ENCODE measurements around the gene GRK1. TPM values are rescaled to one million over a fixed set of nuclear protein-coding genes. Genes with fewer than 3 reads are reported as not detected.
"Not testable (repeated sequence)": the region's sequence is repeated elsewhere in the genome, so short reads cannot be mapped to it uniquely, and the experiment has no call there.

GRK1 gene
- under 1 TPM in 1 of 2 experiments, not detected in 1; 0.19 TPM for total RNA-seq

DNA sequence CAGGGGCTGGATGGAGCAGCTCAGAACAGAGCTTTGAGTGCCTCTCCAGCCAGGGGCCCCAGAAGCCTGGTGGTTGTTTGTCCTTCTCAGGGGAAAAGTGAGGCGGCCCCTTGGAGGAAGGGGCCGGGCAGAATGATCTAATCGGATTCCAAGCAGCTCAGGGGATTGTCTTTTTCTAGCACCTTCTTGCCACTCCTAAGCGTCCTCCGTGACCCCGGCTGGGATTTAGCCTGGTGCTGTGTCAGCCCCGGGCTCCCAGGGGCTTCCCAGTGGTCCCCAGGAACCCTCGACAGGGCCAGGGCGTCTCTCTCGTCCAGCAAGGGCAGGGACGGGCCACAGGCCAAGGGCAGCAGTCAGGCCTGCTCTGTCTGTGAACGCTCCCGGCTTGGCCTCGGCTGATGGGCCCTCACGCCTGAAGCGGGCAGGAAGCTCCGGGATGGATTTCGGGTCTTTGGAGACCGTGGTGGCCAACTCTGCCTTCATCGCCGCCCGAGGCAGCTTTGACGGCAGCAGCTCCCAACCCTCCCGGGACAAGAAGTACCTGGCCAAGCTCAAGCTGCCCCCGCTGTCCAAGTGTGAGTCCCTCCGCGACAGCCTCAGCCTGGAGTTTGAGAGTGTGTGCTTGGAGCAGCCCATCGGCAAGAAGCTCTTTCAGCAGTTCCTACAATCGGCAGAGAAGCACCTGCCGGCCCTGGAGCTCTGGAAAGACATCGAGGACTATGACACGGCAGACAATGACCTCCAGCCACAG, at the start of gene GRK1:
Gene GRK1 (plus strand): TSS at position 269 of the 751 bp plus-strand sequence. CDS start 168 bp downstream, at position 437.
- CTCF ChIA-PET: interaction anchor here (0.8 kb wide), 1 partner anchor 57 kb away, joined by 3 read pairs; no protein-coding TSS in a partner anchor

GRCh38 chr13:113617961-113618360, 49.1 kb upstream of the GRK1 start:
- CTCF ChIA-PET: no interaction called here
- POLR2A ChIA-PET: no interaction called here

More for the DNA sequence above, at the start of gene GRK1:
- POLR2A ChIA-PET: no interaction called here

DNA sequence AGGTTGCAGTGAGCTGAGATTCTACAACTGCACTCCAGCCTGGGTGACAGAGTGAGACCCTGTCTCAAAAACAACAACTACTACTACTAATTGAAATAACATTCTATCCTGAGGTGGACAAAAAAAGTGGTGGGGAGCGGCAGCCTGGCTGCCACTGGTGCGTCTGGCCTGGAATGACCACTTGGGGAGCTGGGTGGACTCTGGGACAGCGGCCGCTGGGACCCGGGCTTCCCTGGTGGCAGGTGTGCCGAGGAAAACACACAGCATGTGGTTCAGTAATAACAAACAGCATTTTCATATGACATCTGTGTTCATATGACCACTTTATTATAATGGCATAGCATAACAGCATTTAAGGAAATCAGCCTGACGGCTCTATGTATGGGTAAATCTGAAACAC, 48.6 kb upstream of the GRK1 start:
- POLR2A ChIA-PET: no interaction called here
- CTCF ChIA-PET: no interaction called here

- ChIA-PET CTCF (no interaction called here), POLR2A (no interaction called here)
Observed at GRCh38 chr13:113620036-113620796, 46.8 kb upstream of the GRK1 start.

DNA sequence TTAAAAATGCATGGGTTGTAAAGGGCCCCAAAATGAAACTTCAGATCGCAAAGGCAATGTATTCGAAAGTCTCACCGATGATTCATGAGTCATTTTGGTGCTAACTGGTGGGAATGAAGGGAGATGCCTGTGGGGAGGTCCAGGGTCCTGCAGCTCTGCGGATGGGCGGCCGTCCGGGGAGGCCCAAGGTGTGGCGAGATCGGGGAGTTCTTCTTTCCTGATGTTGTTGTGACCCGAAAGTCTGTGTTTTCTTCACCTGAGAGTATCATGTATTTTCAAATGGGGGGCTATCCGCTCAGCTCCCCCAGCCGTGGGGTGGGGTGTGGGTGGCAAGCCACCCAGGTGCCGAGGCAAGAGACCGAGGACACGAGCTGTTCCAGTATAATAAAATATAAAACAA, 46.0 kb upstream of the GRK1 start:
- POLR2A ChIA-PET: no interaction called here
- CTCF ChIA-PET: no interaction called here

DNA sequence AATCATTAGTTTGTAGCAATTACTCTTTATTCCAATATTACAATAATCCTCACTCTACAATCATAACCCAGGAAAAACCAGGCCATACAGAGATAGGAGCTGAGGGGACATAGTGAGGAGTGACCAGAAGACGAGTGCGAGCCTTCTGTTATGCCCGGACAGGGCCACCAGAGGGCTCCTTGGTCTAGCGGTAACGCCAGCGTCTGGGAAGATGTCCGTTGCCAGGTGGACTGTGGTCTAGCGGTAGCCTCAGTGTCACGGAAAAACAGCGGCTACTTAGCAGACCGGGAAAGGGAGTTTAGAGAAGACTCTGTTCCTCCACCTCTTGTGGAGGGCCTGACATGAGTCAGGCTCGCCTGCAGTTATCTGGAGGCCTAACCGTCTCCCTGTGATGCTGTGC, 45.5 kb upstream of the GRK1 start:
- POLR2A ChIA-PET: not testable (repeated sequence)

DNA sequence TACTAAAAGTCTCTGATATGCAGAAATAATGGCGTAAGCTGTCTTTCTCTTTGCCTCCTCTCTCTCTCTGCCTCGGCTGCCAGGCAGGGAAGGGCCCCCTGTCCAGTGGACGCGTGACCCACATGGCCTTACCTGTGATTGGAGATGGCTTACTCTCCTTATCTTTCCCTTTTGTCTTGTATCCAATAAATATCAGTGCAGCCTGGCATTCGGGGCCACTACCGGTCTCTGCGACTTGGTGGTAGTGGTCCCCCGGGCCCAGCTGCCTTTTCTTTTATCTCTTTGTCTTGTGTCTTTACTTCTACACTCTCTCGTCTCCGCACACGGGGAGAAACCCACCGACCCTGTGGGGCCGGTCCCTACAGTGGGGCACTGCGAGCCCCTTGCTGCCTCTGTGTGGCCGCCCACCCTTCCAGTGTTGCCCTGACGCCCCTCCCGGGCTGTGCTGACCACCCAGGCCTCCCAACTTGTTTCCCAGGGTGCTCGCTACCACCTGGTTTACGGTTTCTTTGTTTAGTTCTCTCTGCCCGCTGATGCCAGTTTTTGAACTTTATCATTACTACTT, 45.0 kb upstream of the GRK1 start:
- POLR2A ChIA-PET, CTCF ChIA-PET: not testable (repeated sequence)

More for the DNA sequence above, 45.5 kb upstream of the GRK1 start:
- CTCF ChIA-PET: not testable (repeated sequence)

DNA sequence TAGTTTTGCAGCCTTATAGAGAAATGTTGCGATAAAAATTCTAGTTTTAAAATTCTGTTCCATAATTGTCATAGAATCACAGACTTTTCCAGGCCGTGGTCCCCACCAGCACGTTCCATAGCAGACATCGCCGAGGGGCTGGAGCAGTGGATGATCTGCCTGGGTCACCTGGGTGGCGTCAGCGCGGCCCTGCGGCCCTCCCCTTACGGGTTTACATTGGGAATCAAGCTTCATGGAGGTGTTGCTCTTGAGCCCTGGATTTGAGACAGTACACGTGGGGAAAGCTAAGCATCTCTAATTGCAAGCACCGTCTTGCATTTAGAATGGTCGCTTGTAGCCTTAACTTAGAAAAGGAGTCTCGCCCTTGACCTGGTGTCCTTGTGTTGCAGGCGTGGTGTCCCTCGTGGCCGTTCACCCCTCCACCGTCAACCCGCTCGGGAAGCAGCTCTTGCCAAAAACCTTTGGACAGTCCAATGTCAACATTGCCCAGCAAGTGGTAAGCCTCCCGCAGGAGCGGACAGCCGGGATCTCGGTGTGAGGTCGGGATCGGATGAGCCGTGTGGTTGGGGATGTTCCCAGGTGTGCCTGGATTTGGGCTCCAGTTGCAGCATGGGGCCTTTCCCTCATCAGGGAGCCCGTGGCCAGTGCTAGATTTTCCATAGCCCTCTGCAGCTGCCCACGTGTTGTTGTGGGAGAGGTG, 44.1 kb upstream of the GRK1 start:
- ChIA-PET POLR2A (no interaction called here), CTCF (no interaction called here)

DNA sequence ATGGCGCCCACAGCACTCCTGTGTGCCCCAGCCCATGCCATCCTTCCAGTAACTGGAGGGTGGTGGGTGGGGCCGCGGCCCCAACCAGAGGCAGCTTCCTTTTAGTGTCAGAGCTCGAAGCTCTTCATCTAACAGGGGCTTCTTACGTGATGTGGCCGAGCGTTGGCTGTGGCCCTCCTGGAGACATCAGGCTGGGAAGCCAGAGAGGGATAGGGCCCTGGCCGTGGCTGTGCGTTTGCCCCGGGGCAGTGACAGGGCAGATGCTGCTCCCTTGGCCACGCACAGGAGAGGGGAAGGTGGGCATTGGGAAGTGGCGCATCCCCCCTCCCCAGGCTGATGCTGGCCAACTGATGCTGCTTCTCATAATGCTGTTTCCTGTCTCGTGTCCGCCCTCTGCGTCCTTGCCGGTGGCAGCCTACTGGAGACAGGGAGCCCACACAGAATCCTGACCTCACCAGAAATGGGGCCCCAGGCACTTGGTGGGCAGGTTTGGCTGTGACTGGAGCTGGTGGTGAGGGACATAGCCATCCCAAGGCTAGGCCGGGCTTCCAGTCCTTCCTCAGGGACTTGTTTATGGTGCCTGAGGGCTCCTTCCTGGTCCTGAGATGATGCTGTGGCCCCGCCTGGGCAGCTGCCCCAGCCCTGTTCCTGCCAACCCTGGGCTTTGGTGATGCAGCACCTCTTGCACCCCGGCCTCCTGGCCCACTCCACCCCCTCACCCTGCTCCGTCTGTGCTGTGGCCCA, 43.4 kb upstream of the GRK1 start:
- ChIA-PET CTCF (no interaction called here), POLR2A (no interaction called here)

GRCh38 chr13:113624235-113624587, 42.8 kb upstream of the GRK1 start:
- CTCF ChIA-PET: no interaction called here

GRCh38 chr13:113624640-113625304, 42.2 kb upstream of the GRK1 start:
- CTCF ChIA-PET, POLR2A ChIA-PET: not testable (repeated sequence)

More at GRCh38 chr13:113624235-113624587, 42.8 kb upstream of the GRK1 start:
- POLR2A ChIA-PET: no interaction called here

DNA sequence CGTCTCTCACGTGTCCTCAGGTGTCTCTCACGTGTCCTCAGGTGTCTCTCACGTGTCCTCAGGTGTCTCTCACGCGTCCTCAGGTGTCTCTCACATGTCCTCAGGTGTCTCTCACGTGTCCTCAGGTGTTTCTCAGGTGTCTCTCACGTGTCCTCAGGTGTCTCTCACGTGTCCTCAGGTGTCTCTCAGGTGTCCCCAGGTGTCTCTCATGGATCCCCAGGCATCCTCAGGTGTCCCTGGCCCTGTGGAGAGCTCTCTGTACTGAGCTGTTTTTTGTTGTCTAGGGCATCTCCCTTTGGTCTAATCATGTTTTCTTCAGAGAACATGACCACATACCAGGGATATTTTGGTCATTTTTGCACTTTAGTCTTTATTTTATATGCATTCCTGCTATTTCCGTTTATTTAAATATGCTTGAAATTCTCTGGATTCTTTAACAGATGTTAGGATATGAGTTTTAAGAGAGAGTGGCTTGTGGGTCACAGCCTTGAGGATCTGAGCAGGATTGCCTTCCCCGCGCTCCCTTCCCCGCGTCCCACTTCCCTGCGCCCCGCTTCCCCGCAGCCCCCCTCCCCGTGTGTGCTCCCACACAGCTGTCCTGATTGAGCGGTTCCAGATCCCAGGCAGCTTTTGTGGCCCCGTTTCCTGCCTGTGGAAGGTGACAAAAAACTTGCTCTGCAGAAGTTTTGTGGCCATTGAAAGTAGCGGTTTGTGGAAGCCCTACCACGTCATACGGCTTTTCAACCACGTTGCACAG, 40.9 kb upstream of the GRK1 start:
- POLR2A ChIA-PET: no interaction called here
- CTCF ChIA-PET: interaction anchor here (0.9 kb wide), 1 partner anchor 38 kb away, joined by 3 read pairs; no protein-coding TSS in a partner anchor

- ChIA-PET POLR2A (no interaction called here), CTCF (interaction anchor here (0.9 kb wide), 1 partner anchor 39 kb away, joined by 3 read pairs; no protein-coding TSS in a partner anchor)
Observed at GRCh38 chr13:113627136-113627535, 39.9 kb upstream of the GRK1 start.

GRCh38 chr13:113628291-113629270, 38.4 kb upstream of the GRK1 start:
- CTCF ChIA-PET: no interaction called here
- POLR2A ChIA-PET: no interaction called here

DNA sequence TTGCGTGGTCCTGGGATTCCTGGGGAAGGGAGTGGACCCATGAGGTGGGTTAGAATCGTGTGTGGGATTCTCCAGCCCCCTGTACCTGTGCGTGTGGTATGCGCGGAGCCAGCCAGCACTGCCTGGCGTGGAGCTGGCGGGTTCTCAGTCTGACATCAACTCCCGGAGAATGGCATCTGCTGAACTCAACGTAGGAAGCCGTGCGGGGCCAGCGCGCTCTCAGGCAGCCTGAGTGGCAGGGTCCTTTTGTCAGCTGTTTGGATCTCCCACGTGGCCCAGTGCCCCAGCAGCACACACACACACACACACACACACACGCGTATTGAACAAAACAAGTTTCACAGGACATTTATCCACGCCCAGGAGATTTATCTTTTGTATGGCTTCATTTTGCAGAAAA, 37.2 kb upstream of the GRK1 start:
- ChIA-PET POLR2A (no interaction called here), CTCF (interaction anchor here (0.6 kb wide), 1 partner anchor 162 kb away, joined by 3 read pairs; no protein-coding TSS in a partner anchor)

DNA sequence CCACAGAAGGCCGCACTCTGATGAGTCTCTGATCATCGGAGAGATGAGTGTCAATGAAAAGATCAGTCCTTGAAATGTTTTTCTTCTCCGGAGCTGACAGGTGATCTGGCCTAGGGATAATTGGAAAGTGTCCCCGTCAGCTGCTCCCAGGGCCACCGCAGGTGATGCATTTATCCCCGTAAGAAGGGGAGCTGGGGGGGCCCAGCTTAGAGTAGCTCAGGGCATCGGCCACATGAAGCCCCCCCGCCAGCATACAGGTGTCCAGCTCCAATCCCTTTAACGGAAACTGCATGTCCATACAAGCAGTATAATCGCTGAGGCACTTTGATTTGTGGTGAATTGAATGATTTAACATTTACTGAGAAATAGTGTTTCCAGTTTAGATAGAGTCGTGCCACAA, 36.7 kb upstream of the GRK1 start:
- ChIA-PET CTCF (interaction anchor here (0.6 kb wide), 1 partner anchor 163 kb away, joined by 3 read pairs; no protein-coding TSS in a partner anchor), POLR2A (no interaction called here)

DNA sequence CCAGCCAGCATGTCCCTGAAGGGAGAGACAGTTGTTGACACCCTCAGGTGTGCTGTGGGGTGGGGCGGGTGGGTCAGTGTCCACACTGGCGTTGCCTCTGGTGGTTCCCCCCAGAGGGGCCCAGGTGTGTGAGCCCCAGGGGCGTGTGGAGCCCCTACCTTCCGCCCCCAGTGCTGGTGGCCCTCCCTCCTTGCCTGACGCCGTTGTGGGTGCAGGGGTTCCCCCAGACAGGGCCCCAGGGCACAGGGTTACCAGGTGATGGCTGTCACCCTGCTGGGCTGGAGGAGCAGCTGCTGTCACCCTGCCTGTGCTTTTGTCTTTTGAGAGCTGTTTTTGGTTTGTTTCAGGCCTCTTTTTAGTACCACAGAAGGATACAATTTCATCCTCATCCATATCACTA, 36.2 kb upstream of the GRK1 start:
- POLR2A ChIA-PET: no interaction called here
- CTCF ChIA-PET: no interaction called here
